Measurements from ENCODE around the gene SLC45A3.
"Not testable (repeated sequence)": the region's sequence is repeated elsewhere in the genome, so short reads cannot be mapped to it uniquely, and the experiment has no call there.

SLC45A3 gene

GRCh38 chr1:205667909-205668643 lies 12.2 kb downstream of the SLC45A3 start:
- DNase-seq: no peak

DNA sequence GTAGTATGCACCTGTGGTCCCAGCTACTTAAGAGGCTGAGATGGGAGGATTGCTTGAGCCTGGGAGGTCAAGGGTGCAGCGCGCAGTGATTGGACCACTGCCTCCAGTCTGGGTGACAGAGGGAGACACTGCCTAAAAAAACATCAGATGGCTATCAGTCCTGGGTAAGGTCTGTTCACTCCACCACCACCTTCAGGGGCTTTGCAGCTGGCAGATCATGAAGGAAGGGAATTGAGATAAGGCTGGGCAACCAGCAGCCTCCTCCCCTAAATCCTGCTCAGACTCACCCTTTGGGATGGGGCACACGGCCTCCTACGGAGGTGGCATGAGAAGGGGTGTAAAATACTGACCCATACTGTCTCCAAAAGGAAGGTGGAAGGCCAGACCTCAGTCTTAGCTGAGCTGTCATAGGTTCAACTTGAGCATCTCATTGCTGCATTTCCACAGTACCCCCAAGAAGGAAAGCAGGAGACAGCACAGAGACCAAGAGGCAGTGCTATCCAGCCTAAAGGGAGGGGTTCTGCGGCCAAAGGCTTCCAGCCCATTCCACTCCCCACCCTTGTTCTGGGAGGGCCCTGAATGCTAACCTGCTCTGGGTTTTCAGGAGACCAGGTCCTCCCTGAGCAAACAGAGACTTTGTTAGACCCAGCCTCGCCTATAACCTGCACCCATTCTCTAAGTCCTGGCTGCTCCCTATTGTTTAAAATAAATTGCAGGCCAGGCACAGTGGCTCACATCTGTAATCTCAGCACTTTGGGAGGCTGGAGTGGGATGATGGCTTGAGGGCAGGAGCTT lies 13.7 kb downstream of the SLC45A3 start:
- DNase-seq: no peak

DNA sequence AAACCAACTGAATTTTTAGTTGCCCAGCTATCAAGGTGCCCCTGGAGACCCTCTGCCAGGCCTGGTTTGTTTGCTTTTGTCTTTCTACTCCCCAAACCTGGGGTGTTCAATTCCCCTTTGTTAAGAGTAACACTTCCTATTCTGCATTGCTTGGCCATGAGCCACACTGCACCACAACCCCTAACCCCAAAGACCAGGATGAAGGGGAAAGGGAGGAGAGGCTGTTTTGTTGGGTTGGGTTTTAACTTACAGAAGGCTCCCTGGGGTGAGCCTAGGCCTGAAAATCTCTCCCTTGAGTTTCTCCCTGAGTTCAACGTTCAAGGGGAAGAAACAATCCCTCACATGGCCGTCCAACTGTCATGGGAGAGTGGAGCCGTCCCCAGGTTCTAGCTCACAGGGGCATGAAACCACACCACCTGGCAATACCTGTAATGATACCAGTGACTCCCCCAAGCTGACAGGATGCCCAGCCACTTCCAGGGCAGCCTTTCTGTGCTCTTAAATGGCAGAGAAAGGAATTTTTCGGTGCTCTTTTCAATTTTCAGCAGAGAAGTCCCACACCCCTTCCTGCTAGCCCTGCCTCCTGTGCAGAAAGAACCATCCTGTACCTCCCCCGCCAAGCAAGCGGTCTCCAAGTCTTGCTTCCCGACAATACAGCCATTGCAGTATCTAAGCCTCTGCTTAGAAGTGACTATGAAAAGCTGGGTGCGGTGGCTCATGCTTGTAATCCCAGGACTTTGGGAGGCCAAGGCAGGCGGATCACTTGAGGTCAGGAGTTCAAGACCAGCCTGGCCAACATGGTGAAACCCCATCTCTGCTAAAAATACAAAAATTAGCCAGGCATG lies 14.9 kb downstream of the SLC45A3 start:
- DNase-seq: peak; percentile 64

GRCh38 chr1:205664399-205665017 lies 15.8 kb downstream of the SLC45A3 start:
- DNase-seq: no peak

- DNase-seq: peak; percentile 54
These were observed 16.9 kb downstream of the SLC45A3 start for GRCh38 chr1:205663286-205663936.

- DNase-seq: no peak
These were observed 17.5 kb downstream of the SLC45A3 start for GRCh38 chr1:205662791-205663190.

DNA sequence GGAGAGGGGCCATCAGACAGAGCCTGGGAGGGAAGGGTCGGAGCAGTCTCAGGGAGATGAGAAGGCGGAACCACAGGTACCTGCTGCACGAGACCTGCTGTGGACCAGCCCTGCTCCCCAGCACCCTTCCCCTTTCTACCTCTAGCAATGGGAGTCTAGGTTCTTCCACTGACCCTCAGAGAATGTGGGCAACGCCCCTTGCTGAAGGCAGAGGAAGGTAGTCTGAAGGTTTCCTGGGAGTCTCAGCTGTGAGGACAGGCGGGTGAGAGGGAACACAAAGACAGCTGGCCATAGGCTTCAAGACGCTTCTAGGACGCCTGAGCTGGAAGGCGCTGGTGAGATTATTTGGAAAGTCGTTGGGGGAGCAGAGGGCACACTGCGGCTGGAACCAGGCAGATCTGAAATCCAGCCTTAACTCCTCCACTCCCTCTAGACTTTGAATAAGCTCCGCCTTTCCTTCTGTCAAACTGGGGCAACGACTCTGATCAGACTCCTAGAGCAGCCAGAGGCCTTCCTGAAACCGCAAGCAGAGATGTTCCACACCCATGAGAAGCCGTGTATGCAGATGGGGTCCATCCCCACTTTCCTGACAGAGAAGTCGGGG lies 18.1 kb downstream of the SLC45A3 start:
- no peak for DNase-seq

GRCh38 chr1:205661429-205662134 lies 18.7 kb downstream of the SLC45A3 start:
- DNase-seq: no peak

- no peak for DNase-seq
These were observed 19.9 kb downstream of the SLC45A3 start for GRCh38 chr1:205660361-205660760.

GRCh38 chr1:205658943-205659581 lies 21.2 kb downstream of the SLC45A3 start:
- DNase-seq: peak; percentile 34

DNA sequence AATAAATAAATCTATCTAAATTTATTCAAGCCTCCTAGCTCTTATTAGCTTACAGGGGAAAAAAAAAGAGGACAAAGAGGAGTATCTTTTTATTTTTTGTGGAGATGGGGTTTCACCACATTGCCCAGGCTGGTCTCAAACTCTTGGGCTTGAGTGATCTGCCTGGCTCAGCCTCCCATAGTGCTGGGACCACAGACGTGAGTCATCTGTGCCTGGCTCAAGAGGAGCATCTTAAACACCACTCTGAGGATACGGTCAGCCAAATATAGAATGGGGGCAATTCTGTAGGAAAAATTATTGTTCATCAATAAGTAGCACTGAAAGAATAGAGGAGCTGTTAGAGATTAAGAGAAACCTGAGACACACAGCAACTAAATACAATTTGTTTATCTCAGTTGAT lies 24.1 kb downstream of the SLC45A3 start:
- peak; percentile 34 for DNase-seq

GRCh38 chr1:205652984-205653383 lies 27.3 kb downstream of the SLC45A3 start:
- no peak for DNase-seq

DNA sequence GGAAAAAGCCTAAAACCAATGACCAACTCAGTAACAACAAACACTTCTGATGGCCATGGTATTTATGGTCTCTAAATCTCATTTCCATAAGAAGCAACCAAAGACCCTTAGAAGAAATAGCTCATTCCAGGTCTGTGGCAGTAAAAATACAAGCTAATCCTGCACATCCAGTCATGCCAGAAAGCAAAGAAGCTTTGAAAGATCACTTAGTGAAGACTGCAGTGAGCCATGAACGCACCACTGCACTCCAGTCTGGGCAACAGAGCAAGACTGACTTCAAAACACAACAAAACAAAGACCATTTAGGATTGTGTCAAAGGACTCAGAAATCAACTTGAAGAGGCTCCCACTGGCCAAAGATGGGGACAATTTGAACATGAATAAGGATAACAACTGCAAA lies 30.1 kb downstream of the SLC45A3 start:
- DNase-seq: no peak

DNA sequence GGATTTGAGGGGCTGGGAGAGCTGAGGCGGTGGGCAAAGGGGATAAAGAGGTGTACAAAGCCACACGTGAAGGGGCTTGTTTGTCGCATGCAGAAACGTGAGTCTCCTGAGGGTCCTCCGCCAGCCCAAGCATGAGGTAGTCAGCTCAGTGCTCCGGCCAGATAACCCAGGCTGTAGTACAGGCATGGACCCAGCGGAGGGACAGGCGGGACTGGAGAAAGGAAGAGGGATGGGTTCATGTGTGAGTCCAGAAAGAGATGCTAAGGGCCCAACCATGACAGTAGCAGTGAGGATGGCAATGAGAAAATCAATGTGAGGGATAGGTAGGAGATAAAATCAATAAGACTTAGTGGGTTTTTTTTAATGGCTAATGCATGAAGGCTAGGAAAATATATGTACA lies 34.8 kb downstream of the SLC45A3 start:
- no peak for DNase-seq

- no peak for DNase-seq
These were observed 37.5 kb downstream of the SLC45A3 start for GRCh38 chr1:205642679-205643307.

DNA sequence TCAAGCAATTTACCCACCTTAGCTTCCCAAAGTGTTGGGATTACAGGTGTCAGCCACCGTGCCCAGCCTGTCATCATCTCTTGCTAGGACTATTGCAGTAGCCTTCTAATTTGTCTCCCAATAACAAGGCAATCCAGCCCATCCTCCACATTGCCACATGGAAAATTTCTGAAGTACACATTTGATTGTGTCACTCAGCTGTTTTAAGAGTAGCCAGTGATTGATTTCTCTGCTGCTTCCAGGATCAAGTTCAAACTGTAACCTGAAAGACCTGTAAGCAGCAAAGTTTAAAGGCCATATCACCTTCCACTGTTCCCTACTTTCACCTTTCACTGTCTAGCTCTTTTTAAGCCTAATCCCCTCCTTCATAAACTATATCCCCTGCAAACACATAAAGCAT lies 40.7 kb downstream of the SLC45A3 start:
- DNase-seq: no peak

GRCh38 chr1:205637854-205638468 lies 42.3 kb downstream of the SLC45A3 start:
- DNase-seq: no peak

DNA sequence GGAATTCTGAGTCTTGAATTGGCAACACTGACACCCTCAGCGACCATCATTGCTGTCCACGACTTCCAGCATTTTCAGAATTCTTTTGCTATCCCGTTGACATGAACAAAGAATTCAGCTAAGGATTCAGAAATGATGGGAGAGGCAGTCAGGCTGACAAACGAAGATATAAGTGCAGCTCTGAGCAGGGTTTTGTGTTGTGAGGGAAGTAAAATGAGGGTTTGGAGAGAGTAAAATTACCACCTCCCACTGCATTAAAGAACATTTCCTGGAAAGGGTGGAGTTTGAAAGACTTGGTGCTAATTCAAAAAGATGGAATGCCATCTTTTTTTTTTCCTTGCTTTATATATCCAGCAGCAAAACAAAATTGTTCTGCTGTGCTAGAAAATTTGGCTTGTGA lies 43.6 kb downstream of the SLC45A3 start:
- DNase-seq: no peak

DNA sequence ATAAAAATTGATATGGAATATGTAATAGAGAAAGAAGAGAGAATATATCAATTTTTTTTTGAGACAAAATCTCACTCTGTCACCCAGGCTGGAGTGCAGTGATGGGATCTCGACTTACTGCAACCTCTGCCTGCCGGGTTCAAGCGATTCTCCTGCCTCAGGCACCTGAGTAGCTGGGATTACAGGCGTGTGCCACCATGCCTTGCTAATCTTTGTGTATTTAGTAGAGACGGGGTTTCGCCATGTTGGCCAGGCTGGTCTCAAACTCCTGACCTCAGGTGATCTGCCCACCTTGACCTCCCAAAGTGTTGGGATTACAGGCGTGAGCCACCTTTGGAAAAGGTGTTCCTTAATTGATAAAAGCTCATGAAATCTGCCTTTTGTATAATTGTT lies 44.2 kb downstream of the SLC45A3 start:
- not testable (repeated sequence) for DNase-seq

Measured in MV-4-11 (cell line).